ENCODE measurements around the gene NFILZ.

Gene NFILZ

DNA sequence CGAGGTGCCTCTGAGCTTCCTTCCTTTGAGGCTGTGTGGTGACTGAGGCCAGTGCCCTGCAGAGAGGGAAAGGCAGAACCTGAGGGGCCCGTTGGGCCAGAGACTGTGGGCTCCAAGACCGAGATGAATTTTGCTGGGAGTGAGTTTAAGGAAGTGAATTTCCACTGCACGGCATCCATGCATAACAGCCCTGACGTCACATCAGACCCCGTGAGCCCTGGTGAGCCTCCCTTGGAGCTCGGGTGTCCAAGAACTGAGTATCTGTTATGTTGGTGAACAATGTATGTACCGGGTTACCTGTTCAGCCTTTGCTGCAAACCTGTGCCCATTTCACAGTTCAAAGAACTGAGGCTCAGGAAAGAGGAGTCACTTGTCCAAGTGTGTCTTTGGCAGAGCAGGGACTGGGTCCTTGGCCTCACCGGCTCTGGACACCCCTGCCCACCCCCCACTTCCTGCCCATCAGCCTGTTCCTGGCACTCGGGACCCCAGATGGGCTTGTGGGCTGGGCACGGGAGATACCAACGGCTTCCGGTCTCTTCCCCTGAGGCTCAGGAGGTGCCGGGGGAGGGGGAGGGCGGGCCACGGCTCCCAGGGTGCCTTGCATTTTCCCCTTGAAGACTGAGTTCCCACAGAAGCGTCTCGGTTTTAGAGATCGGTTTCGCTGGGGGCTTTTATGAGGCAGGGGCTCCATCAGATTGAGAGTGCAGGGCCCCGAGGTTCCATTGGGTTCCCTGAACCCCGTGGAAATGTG, 33.7 kb downstream of the NFILZ start:
- Histone ChIP-seq H3K4me3 (ENCODE audit: low read length in 2 of 2) (no peak overlapping the region), H3K27ac (ENCODE audit: low read depth in 2 of 2, low read length in 2 of 2) (no peak overlapping the region), H3K27me3 (ENCODE audit: control insufficient read depth in 2 of 2, insufficient read depth in 2 of 2, low read length in 2 of 2) (no peaks in the 10 kb centered on the region), H3K4me1 (ENCODE audit: control insufficient read depth in 2 of 2, insufficient read depth in 2 of 2, low read length in 2 of 2) (no peaks in the 10 kb centered on the region), H3K9me3 (ENCODE audit: control insufficient read depth in 2 of 2, low read length in 2 of 2) (no peaks in the 10 kb centered on the region), H3K9ac (ENCODE audit: low read depth in 1 of 2, low read length in 2 of 2) (no peak overlapping the region), H3K36me3 (ENCODE audit: control insufficient read depth in 2 of 2, insufficient read depth in 2 of 2, low read length in 2 of 2) (no peaks in the 10 kb centered on the region)

DNA sequence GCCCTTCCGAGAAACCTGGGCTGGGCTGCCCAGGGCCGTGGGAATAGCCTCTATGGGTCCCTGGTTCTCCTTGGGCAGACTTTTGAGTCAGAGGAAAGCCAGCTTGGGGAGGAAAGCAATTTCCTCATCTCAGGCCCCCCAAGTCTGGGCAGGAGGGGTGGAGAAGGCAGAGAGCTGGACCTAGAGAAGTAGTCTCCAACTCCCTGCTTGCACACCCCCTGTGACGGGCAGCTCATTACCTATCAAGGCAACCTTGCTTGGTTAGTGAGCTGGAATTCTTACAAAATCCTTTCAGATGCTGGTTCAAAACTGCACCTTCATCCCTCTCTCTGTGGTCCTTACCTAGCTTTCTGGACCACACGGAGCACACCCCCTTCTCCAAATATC, 34.2 kb downstream of the NFILZ start:
- Histone ChIP-seq H3K9me3 (ENCODE audit: control insufficient read depth in 2 of 2, low read length in 2 of 2) (no peaks in the 10 kb centered on the region), H3K4me1 (ENCODE audit: control insufficient read depth in 2 of 2, insufficient read depth in 2 of 2, low read length in 2 of 2) (no peaks in the 10 kb centered on the region), H3K4me3 (ENCODE audit: low read length in 2 of 2) (no peak overlapping the region)

DNA sequence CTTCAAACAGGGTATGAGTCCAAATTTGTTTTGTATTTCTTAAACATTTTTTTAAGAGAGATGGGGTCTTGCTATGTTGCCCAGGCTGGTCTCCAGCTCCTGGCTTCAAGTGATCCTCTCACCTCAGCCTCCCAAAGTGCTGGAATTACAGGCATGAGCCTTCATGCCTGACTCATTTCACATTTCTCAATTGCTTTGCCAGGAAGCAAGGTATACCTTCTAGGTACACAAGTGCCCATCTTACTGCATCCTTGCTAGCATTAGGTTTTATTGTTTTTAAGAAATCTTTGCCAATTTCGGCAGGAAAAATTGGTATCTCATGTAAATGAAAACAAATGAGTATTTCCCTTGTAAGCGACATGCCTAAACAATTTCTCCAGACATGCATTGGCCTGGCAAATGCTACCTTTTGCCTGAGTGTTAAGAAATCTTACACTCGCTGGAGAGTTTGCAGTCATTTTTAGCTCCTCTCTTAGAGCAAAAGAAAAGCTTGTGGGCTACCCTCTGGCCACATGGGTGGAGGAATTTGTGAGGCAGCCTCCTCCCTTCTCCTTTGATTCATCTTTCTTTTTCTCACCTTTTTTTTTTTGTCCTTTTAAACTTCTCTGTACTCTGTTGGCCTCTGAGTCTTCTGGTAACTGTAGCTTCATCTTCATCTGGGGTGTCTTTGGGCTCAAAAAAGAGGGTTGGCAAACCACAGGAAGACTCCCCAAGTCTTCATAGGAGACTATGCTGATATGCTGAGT, 35.2 kb downstream of the NFILZ start:
- no peak overlapping the region for H3K9ac ChIP-seq (ENCODE audit: low read depth in 1 of 2, low read length in 2 of 2)
- no peaks in the 10 kb centered on the region for H3K4me1 ChIP-seq (ENCODE audit: control insufficient read depth in 2 of 2, insufficient read depth in 2 of 2, low read length in 2 of 2)
- H3K36me3 ChIP-seq (ENCODE audit: control insufficient read depth in 2 of 2, insufficient read depth in 2 of 2, low read length in 2 of 2), result no peaks in the 10 kb centered on the region
- no peaks in the 10 kb centered on the region for H3K27me3 ChIP-seq (ENCODE audit: control insufficient read depth in 2 of 2, insufficient read depth in 2 of 2, low read length in 2 of 2)
- no peak overlapping the region for H3K4me3 ChIP-seq (ENCODE audit: low read length in 2 of 2)
- H3K9me3 ChIP-seq (ENCODE audit: control insufficient read depth in 2 of 2, low read length in 2 of 2), result no peaks in the 10 kb centered on the region
- no peak overlapping the region for H3K27ac ChIP-seq (ENCODE audit: low read depth in 2 of 2, low read length in 2 of 2)

More for the DNA sequence above, 34.2 kb downstream of the NFILZ start:
- H3K36me3 ChIP-seq (ENCODE audit: control insufficient read depth in 2 of 2, insufficient read depth in 2 of 2, low read length in 2 of 2), result no peaks in the 10 kb centered on the region
- H3K9ac ChIP-seq (ENCODE audit: low read depth in 1 of 2, low read length in 2 of 2), result no peak overlapping the region
- no peaks in the 10 kb centered on the region for H3K27me3 ChIP-seq (ENCODE audit: control insufficient read depth in 2 of 2, insufficient read depth in 2 of 2, low read length in 2 of 2)
- H3K27ac ChIP-seq (ENCODE audit: low read depth in 2 of 2, low read length in 2 of 2), result no peak overlapping the region

DNA sequence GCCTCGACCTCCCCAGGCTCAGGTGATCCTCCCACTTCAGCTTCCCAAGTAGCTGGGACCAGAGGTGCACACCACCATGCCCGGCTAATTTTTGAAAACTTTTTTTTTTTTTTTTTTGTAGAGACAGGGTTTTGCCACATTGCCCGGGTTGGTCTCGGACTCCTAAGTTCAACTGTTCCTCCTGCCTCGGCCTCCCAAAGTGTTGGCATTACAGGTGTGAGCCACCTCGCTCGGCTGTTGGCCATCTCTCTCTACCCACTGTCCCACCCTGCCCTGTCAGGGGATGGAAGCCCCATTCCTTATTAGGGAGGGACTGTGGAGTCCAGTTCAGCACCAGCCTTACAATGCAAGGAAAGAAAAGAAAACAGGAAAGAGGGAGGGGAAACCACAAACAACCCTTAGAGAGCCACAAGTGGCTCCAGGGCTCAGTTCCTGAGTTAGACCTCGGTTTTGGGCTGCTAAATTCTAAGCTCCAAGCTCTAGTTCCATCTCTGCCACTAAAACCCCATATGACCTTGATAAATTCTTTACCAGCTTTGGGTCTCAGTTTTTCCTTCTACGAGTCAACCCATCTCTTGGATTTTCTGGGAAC, 36.5 kb downstream of the NFILZ start:
- Histone ChIP-seq H3K27me3 (ENCODE audit: control insufficient read depth in 2 of 2, insufficient read depth in 2 of 2, low read length in 2 of 2) (no peaks in the 10 kb centered on the region), H3K9ac (ENCODE audit: low read depth in 1 of 2, low read length in 2 of 2) (no peak overlapping the region), H3K27ac (ENCODE audit: low read depth in 2 of 2, low read length in 2 of 2) (no peak overlapping the region), H3K36me3 (ENCODE audit: control insufficient read depth in 2 of 2, insufficient read depth in 2 of 2, low read length in 2 of 2) (no peaks in the 10 kb centered on the region), H3K4me3 (ENCODE audit: low read length in 2 of 2) (no peak overlapping the region), H3K4me1 (ENCODE audit: control insufficient read depth in 2 of 2, insufficient read depth in 2 of 2, low read length in 2 of 2) (no peaks in the 10 kb centered on the region), H3K9me3 (ENCODE audit: control insufficient read depth in 2 of 2, low read length in 2 of 2) (no peaks in the 10 kb centered on the region)

DNA sequence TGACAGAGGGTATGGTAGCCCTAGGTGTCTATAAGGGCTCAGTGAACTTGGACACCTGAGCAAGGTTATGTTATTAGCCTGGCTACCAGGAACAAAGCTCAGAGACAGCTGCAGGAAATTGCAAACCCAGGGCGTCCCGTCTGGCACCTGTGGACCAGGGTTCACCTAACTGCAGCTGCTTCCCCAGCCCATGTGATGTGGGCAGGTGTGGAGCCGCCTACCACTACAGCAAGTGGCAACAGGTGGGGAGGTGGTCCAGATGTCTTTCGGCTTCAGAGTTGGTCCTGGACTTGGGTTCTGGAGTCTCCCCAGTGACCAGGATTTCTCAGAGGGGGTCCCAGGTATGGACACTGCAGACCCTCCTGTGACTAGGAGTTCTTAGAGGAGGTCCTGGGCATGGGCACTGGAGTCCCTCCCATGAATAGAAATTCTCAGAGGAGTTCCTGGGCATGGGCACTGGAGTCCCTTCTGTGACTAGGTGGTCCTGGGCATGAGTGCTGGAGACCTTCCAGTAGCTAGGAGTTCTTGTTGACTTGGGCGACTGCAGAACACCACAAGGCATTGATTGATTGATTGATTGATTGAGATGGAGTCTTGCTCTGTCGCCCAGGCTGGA, 43.0 kb downstream of the NFILZ start:
- no peaks in the 10 kb centered on the region for H3K36me3 ChIP-seq (ENCODE audit: control insufficient read depth in 2 of 2, insufficient read depth in 2 of 2, low read length in 2 of 2)
- H3K9me3 ChIP-seq (ENCODE audit: control insufficient read depth in 2 of 2, low read length in 2 of 2), result no peaks in the 10 kb centered on the region
- H3K4me1 ChIP-seq (ENCODE audit: control insufficient read depth in 2 of 2, insufficient read depth in 2 of 2, low read length in 2 of 2), result no peaks in the 10 kb centered on the region
- no peak overlapping the region for H3K4me3 ChIP-seq (ENCODE audit: low read length in 2 of 2)
- no peak overlapping the region for H3K27ac ChIP-seq (ENCODE audit: low read depth in 2 of 2, low read length in 2 of 2)
- no peaks in the 10 kb centered on the region for H3K27me3 ChIP-seq (ENCODE audit: control insufficient read depth in 2 of 2, insufficient read depth in 2 of 2, low read length in 2 of 2)
- no peak overlapping the region for H3K9ac ChIP-seq (ENCODE audit: low read depth in 1 of 2, low read length in 2 of 2)

DNA sequence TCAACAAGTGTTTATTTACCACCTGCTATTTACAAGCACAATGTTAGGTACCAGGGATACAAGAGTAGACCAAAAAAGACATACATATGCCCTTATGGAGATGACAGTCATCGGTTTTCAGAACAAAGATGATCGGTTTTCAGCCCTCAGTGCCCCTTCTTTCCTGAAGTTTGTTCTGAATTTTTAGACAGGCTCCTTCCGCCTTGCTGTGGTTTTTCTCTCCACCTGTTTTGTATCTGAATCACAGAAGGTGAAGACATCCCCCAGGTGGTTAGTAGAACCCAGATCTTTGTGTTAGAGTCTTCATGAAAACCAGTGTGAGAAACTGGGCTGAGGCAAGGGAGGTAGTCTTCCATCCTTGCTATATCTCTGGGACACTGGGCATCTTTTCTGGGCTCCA, 44.6 kb downstream of the NFILZ start:
- no peaks in the 10 kb centered on the region for H3K36me3 ChIP-seq (ENCODE audit: control insufficient read depth in 2 of 2, insufficient read depth in 2 of 2, low read length in 2 of 2)
- no peaks in the 10 kb centered on the region for H3K27me3 ChIP-seq (ENCODE audit: control insufficient read depth in 2 of 2, insufficient read depth in 2 of 2, low read length in 2 of 2)
- no peak overlapping the region for H3K4me3 ChIP-seq (ENCODE audit: low read length in 2 of 2)
- no peak overlapping the region for H3K27ac ChIP-seq (ENCODE audit: low read depth in 2 of 2, low read length in 2 of 2)
- no peak overlapping the region for H3K9ac ChIP-seq (ENCODE audit: low read depth in 1 of 2, low read length in 2 of 2)
- no peaks in the 10 kb centered on the region for H3K9me3 ChIP-seq (ENCODE audit: control insufficient read depth in 2 of 2, low read length in 2 of 2)
- no peaks in the 10 kb centered on the region for H3K4me1 ChIP-seq (ENCODE audit: control insufficient read depth in 2 of 2, insufficient read depth in 2 of 2, low read length in 2 of 2)

DNA sequence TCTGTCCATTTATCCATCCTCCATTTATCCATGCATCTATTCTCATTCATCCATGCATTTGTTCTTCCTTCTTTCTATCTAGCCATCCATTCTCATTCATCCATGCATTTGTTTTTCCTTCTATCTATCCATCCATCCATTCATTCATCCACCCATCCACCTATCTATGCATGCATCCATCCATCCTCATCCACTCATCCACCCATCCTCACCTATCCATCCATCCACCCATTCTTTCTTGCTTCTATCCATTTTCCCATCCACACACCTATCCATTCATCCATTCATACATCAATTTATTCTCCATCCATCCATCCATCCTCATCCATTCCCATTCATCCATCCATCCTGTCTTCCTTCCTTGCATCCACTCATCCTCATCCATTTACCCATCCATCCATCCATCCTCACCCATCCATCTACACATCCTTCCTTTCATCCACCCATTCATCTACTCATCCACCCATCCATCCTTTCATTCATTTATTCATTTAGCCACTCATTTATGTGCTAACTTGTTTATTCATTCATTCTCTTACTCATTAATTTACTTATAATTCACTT, 47.9 kb downstream of the NFILZ start:
- no peak overlapping the region for H3K9ac ChIP-seq (ENCODE audit: low read depth in 1 of 2, low read length in 2 of 2)
- H3K36me3 ChIP-seq (ENCODE audit: control insufficient read depth in 2 of 2, insufficient read depth in 2 of 2, low read length in 2 of 2), result no peaks in the 10 kb centered on the region
- H3K4me3 ChIP-seq (ENCODE audit: low read length in 2 of 2), result no peak overlapping the region
- no peak overlapping the region for H3K27ac ChIP-seq (ENCODE audit: low read depth in 2 of 2, low read length in 2 of 2)
- H3K27me3 ChIP-seq (ENCODE audit: control insufficient read depth in 2 of 2, insufficient read depth in 2 of 2, low read length in 2 of 2), result no peaks in the 10 kb centered on the region
- H3K4me1 ChIP-seq (ENCODE audit: control insufficient read depth in 2 of 2, insufficient read depth in 2 of 2, low read length in 2 of 2), result no peaks in the 10 kb centered on the region
- H3K9me3 ChIP-seq (ENCODE audit: control insufficient read depth in 2 of 2, low read length in 2 of 2), result no peaks in the 10 kb centered on the region

Measured in mucosa of rectum (tissue), 2 donors.